Stimulated activated effector memory CD8-positive, alpha-beta T cell treated with anti-CD3 and anti-CD28 coated beads, Interleukin-12 subunit alpha, Interleukin-12 subunit beta, amount 100 ng/mL, for 72 hours (primary cell): ENCODE data around the gene FBLN2.

Experiments
- ATAC-seq: fragments of 150-1000 bp; cut with Tn5 transposase; 2 replicates; pipeline ENCODE4 v1.10.0; 2021
- DNase-seq, 2 donors: peaks; one replicate each; pipeline ENCODE4 v3.0.0; 2021 to 2022; ENCODE audit warnings: low spot score in 2 of 2
- H3K27ac Mint-ChIP-seq: one replicate; pipeline ENCODE4 v1.8.0; 2022; ENCODE audit warnings: mild to moderate bottlenecking, mixed read lengths
- H3K36me3 Mint-ChIP-seq: one replicate; pipeline ENCODE4 v1.8.0; 2022; ENCODE audit warnings: mild to moderate bottlenecking, mixed read lengths
- H3K4me1 Mint-ChIP-seq: one replicate; pipeline ENCODE4 v1.8.0; 2022; ENCODE audit warnings: mixed read lengths
- H3K4me3 Mint-ChIP-seq: one replicate; pipeline ENCODE4 v1.8.0; 2022; ENCODE audit warnings: mild to moderate bottlenecking, mixed read lengths
- H3K9me3 Mint-ChIP-seq: one replicate; pipeline ENCODE4 v1.8.0; 2022; ENCODE audit warnings: mixed read lengths

FBLN2 gene

DNA sequence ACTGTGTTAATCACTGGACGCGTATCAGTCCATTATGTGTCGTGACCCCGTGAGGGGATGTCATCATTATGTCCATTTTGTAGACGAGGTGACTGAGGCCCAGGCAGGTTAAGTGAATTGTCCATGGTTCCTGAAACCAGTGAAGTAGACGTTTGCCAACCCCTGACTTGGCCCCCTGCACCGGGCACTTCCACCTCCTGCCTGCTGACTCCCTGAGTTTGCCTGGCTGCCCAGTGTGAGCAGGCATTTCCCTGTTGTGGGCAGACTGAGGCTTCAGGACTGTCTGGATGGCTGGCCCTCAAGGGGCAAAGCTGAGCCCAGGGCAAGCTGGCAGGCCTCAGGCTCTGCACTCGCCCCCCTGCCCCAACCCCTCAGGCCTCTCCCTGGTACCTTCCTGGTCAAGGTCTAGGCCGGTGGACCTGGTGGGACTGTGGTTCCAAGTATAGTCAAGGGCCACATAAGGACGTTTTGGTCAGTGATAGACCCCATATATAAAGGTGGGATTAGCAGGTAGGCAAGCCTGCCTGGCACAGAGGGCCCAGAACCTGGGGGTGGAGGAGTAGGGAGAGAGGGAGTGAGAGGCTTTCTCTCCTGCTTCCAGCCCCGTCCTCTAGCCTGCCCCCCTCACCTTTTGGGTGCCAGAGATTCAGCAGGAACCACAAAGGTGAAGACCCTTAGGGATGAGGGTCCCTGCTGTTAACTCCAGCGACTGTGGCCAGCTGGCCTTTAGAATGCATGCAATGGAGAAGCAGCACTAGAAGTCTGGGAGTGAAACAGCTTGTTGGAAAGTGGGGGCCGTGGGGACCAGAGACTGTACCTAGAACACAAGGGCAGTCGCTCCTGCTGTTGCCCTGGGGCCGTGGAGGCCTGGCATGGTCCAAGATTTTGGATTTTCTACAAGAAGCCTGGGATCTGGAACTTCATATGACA, 34.6 kb downstream of the FBLN2 start:
- DNase-seq (no peak), ATAC-seq (no peak)
- H3K36me3 Mint-ChIP-seq: no peaks in the 10 kb centered on the region
- no peaks in the 10 kb centered on the region for H3K4me1 Mint-ChIP-seq
- H3K9me3 Mint-ChIP-seq: no peaks in the 10 kb centered on the region
- H3K4me3 Mint-ChIP-seq: no peak overlapping the region
- no peak overlapping the region for H3K27ac Mint-ChIP-seq

DNA sequence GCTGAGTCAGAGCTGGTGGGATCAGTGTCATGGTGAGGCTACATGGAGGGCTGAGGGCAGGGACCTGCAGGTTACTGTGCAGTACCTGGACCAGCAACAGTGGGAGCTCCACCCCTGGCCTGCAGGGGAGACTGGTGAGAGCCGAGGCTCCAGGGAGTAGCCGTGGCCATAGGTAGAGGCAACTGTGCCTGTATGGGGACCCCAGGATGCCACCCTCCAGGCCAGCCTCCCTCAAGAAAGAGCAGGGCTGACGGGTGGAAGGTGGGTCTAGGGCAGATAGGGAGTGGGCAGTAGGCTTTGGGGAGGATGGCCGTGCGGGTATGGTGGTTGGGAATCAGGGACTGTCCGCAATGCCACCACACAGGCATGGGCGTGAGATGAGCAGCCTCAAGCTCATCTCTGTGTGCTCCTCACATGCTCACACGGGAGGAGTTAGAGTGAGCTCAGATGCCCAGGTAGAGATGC, 35.5 kb downstream of the FBLN2 start:
- H3K36me3 Mint-ChIP-seq: no peaks in the 10 kb centered on the region
- peak overlapping the region; percentile 64 for H3K27ac Mint-ChIP-seq
- no peak for ATAC-seq
- H3K9me3 Mint-ChIP-seq: no peaks in the 10 kb centered on the region
- DNase-seq: no peak
- H3K4me1 Mint-ChIP-seq: no peaks in the 10 kb centered on the region
- no peak overlapping the region for H3K4me3 Mint-ChIP-seq

DNA sequence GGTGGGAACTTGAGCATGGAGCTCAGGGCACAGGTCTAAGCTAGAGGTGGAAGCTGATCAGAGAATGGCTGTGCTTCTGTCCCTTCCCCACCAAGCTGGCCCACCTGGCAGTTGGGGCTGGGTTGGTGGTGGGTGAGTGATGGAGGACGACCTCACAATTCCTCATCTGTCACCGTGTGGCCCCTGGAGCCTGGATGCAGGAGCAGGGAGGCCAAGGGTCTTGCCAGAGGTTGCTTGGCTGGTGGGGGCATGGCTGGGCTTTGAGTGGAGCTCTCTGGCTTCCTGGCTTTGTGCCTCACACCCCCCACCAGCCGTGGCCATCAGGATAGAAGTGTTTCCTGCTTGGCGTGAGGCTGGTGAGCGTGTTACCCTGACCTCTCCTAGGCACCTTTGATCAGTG, 36.0 kb downstream of the FBLN2 start:
- ATAC-seq: no peak
- Mint-ChIP-seq H3K9me3 (no peaks in the 10 kb centered on the region), H3K4me3 (no peak overlapping the region), H3K36me3 (no peaks in the 10 kb centered on the region), H3K27ac (no peak overlapping the region), H3K4me1 (no peaks in the 10 kb centered on the region)
- no peak for DNase-seq

DNA sequence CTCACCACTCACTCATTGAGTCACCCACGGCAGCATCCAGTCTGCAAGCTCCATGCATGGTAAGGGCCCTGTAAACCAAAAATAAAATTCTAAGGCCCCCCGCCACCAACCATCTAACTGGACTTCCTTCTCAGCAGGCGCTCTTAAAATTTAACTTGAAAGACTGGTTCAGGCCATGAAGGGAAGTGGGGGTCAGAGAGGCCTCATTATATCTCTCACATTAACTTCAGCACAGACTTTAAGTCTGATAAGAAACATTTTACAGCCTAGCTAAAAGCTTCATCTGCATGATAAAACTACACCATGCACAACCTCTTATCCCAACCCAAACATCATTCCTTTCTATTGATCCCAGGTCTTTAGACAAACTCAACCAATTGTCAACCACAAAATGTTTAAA, 38.5 kb downstream of the FBLN2 start:
- no peaks in the 10 kb centered on the region for H3K9me3 Mint-ChIP-seq
- no peaks in the 10 kb centered on the region for H3K36me3 Mint-ChIP-seq
- no peak overlapping the region for H3K4me3 Mint-ChIP-seq
- ATAC-seq: no peak
- no peak overlapping the region for H3K27ac Mint-ChIP-seq
- H3K4me1 Mint-ChIP-seq: no peaks in the 10 kb centered on the region
- no peak for DNase-seq

DNA sequence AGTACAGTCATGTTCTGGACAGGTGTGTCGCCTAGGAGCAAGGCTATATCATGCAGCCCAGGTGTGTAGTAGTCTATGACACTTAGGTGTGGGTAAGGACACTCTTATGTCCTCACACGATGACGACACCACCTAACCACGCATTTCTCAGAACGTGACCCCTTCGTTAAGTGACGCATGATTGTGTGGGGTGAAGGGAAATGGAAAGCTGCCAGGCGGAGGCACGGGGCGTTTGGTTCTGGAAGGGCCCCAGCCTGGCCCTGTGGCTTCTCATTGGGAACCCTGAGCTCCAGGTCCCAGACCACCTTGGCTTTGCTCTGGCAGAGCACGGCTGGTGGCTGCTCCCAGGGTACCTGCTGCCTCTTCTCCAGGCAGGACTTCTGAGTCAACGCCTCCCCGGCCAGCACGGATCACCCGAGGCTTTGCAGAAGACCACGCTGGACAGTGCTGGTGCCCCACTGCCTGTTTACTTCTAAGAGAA, 39.3 kb downstream of the FBLN2 start:
- Mint-ChIP-seq H3K27ac (no peak overlapping the region), H3K9me3 (no peaks in the 10 kb centered on the region), H3K4me3 (no peak overlapping the region), H3K36me3 (no peaks in the 10 kb centered on the region), H3K4me1 (no peaks in the 10 kb centered on the region)
- DNase-seq: no peak
- ATAC-seq: peak; percentile 7

DNA sequence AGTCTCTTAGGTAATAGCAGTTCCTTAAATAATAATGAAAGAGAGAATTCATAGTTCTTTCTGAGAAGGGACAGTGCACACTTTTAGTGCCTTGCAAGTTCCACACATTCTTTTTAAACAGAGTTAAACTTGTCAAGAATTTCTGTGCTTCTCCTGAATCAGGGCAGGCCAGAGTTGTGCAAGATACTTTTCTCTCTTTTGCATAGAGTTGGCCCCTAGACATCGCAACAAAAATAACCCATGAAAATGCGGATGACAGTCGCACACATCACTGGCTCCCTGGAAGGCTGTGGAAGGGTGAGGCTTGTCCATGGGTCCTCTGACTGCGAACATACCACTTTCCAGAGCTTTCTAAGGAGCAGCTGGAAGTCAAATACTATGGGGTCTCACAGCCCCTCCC, 40.1 kb downstream of the FBLN2 start:
- DNase-seq (no peak), ATAC-seq (no peak)
- Mint-ChIP-seq H3K4me1 (no peaks in the 10 kb centered on the region), H3K27ac (no peak overlapping the region), H3K4me3 (no peak overlapping the region), H3K9me3 (no peaks in the 10 kb centered on the region), H3K36me3 (no peaks in the 10 kb centered on the region)

DNA sequence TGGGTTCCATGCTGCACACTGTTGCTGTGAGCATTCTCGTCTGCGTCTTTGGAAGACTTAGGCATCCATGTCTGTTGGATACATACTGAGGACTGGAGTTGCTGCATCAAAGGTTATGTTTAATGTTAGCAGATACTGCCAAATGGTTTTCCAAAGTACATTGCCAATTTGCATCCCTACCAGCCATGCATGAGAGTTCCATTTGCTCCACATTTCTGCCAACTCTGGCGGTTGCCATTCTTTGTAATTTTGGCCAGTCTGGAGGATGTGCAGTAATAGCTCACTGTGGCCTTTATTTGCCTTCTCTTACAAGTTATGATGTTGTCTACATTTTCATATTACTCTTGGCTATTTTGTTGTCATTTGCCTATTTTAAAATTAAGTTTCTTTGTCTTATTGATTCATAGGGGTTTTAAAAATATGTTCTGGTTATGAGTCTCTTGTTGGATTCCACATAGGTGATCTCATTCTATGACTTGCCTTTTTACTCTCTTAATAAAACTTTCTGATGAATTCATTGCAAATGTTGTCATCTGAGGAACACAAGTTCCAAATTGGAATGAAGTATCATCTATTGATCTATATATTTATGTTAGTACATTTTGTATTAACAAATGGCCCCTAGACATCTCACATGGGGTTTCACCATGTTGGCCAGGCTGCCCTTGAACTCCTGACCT, 42.1 kb downstream of the FBLN2 start:
- Mint-ChIP-seq H3K9me3 (no peaks in the 10 kb centered on the region), H3K36me3 (no peaks in the 10 kb centered on the region), H3K4me1 (no peaks in the 10 kb centered on the region), H3K4me3 (no peak overlapping the region), H3K27ac (no peak overlapping the region)
- no peak for DNase-seq
- no peak for ATAC-seq

DNA sequence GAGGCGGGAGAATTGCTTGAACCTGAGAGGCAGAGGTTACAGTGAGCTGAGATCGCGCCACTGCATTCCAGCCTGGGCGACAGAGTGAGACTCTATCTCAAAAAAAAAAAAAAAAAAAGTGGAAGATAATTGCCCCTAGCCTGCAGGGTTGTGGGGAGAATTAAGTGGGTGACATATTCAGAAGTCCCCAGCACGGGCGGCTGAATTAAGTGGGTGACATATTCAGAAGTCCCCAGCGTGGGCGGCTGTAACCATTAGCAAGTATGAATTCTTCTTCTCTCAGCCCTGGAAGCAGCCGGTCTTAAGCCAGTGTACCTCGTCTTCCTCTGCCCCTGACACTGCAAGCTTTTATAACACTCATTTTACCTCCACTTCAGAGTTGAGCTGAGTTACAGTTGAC, 44.7 kb downstream of the FBLN2 start:
- H3K9me3 Mint-ChIP-seq: no peaks in the 10 kb centered on the region
- no peaks in the 10 kb centered on the region for H3K4me1 Mint-ChIP-seq
- DNase-seq (no peak), ATAC-seq (no peak)
- no peak overlapping the region for H3K4me3 Mint-ChIP-seq
- H3K36me3 Mint-ChIP-seq: no peaks in the 10 kb centered on the region
- H3K27ac Mint-ChIP-seq: no peak overlapping the region

DNA sequence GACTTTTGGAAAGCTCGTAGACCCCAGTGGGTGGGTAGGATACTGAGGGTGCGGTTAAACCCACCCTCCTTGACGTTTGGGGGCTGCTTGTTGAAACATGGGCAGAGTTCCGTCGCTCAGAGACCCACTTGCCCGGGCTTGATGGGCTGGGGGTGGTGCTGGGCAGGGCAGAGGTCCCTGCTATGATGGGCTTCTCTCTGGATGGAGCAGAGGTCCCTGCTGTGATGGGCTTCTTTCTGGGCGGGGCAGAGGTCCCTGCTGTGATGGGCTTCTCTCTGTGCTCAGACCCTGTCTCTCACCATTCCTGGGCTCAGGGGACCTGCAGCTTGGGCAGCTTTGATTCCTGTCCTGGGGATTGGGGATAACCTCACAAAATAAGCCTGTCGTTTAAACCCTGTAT, 45.2 kb downstream of the FBLN2 start:
- no peak overlapping the region for H3K27ac Mint-ChIP-seq
- H3K9me3 Mint-ChIP-seq: no peaks in the 10 kb centered on the region
- no peaks in the 10 kb centered on the region for H3K4me1 Mint-ChIP-seq
- no peaks in the 10 kb centered on the region for H3K36me3 Mint-ChIP-seq
- no peak for DNase-seq
- no peak for ATAC-seq
- H3K4me3 Mint-ChIP-seq: no peak overlapping the region

DNA sequence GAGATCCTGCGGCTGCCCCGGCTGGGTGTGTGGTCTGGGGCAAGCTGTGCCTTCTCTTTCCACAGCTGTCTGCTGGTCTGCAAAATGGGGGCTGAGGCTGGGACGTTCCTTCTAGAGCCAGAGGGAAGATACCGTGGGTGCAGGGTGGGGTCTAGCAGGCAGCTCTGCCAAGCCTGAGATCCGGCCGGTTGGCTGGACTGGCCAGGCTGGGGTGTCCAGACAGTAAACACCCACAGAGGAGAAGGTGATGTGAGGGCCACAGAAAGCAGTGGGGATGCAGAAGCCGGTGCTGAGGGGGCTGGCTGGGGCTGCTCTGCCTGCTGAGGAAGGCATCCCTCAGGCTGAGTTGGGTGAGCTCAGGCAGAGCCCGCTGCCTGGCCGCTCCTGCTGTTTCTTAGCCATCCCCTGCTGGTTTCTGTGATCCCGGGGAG, 46.1 kb downstream of the FBLN2 start:
- ATAC-seq (no peak), DNase-seq (no peak)
- Mint-ChIP-seq H3K4me1 (no peaks in the 10 kb centered on the region), H3K36me3 (no peaks in the 10 kb centered on the region), H3K4me3 (no peak overlapping the region), H3K27ac (no peak overlapping the region), H3K9me3 (no peaks in the 10 kb centered on the region)

DNA sequence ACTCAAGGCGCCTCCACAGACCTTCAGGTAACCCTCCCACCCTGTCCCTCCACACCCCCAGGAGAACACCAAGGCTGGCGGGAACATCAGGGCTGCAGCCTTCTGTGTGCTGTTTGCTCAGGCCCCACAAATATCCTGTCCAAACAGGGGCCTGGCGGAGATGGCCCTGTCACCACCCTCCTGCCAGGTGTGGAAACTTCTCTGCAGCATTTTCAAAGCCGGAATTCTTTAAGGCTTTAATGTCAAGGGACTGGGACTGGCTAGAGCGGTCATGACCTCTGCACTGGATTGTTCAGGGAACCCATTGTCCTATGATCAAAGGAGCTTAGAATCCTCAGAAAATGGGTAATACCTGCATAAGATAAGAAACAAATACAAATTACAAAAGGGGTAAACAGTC, 46.6 kb downstream of the FBLN2 start:
- H3K4me3 Mint-ChIP-seq: no peak overlapping the region
- H3K27ac Mint-ChIP-seq: no peak overlapping the region
- no peaks in the 10 kb centered on the region for H3K36me3 Mint-ChIP-seq
- DNase-seq: no peak
- H3K9me3 Mint-ChIP-seq: no peaks in the 10 kb centered on the region
- no peaks in the 10 kb centered on the region for H3K4me1 Mint-ChIP-seq
- no peak for ATAC-seq

DNA sequence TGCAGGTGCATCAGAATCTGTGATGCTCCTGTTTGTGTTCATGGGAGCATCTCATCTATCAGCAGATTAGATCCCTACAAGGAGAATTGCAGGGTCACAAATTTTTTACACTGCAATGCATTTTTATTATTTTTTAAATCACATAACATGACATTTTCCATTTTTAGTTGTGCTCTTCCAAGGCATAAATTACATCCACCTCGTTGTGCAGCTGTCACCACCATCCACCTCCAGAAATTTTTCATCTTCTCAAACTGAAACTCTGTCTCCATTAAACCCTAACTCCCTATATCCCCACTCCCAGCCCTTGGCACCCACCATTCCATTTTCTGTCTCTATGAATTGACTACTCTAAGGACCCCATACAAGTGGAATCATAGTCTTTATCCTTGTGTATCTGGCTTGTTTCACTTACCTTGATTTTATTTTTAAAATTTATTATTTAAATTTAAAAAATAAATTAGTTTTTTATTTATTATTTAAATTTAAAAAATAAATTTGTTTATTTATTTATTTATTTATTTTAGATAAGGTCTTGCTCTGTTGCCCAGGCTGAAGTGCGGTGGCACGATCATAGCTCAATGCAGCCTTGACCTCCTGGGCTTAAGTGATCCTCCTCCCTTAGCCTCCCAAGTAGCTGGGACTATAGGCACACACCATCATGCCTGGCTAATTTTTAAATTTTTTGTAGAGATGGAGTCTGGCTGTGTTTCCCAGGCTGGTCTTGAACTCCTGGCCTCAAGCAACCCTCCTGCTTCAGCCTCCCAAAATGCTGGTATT, 47.7 kb downstream of the FBLN2 start:
- H3K4me3 Mint-ChIP-seq: no peak overlapping the region
- H3K4me1 Mint-ChIP-seq: no peaks in the 10 kb centered on the region
- H3K27ac Mint-ChIP-seq: no peak overlapping the region
- DNase-seq: no peak
- no peak for ATAC-seq
- H3K36me3 Mint-ChIP-seq: no peaks in the 10 kb centered on the region
- H3K9me3 Mint-ChIP-seq: no peaks in the 10 kb centered on the region

DNA sequence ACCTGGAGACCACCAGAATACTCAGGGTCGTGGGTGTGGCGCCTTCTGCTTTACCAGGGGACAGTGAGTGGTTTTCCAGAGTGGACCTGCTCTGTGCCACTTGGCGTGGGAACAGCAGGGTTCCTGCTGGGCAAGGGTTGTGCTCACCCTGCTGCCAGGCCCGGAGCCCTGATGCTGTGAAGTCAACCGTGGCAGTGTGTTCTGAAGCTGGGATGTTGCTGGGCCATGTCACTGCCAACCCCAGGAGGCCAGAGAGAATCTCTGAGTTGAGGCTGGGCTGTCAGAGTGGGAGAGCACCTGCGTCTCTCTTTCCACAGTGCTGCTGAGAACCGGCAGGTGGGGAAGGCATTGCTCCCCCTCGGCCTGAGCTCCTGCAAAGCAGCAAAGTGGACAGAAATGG, 48.7 kb downstream of the FBLN2 start:
- Mint-ChIP-seq H3K9me3 (no peaks in the 10 kb centered on the region), H3K27ac (peak overlapping the region; percentile 17), H3K4me1 (no peaks in the 10 kb centered on the region), H3K36me3 (no peaks in the 10 kb centered on the region), H3K4me3 (no peak overlapping the region)
- no peak for ATAC-seq
- DNase-seq: no peak

DNA sequence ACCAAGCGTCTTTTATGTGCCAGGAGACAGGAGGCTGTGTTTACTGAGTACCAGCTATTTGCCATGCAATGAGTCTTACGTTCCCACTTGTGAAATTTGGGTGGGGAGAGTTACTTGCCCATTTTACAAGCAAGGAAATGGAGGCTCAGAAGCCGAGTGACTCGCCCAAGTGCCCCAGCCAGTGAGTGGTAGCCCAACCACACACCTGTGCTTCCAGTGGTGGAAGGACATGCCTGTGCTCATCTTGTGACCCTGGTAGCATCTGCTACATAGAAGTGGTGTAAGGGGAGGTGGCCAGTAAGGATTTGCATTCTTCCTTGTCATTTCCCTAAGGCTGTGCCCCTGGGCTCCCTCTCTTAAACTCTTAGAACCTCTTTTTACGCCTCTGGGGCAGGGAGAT, 49.3 kb downstream of the FBLN2 start:
- peak; percentile 4 for ATAC-seq
- no peaks in the 10 kb centered on the region for H3K9me3 Mint-ChIP-seq
- H3K4me1 Mint-ChIP-seq: no peaks in the 10 kb centered on the region
- no peak for DNase-seq
- peak overlapping the region; percentile 17 for H3K27ac Mint-ChIP-seq
- no peak overlapping the region for H3K4me3 Mint-ChIP-seq
- H3K36me3 Mint-ChIP-seq: no peaks in the 10 kb centered on the region
